ENCODE measurements around the gene TBKBP1. TPM values are rescaled to one million over a fixed set of nuclear protein-coding genes. Genes with fewer than 3 reads are reported as not detected.
A peak's percentile ranks its signal among the peaks of the same experiment; 100 is the strongest.

Gene TBKBP1
- total RNA-seq, 2 experiments from 2014 or later: 21.8 to 23.1 TPM

DNA sequence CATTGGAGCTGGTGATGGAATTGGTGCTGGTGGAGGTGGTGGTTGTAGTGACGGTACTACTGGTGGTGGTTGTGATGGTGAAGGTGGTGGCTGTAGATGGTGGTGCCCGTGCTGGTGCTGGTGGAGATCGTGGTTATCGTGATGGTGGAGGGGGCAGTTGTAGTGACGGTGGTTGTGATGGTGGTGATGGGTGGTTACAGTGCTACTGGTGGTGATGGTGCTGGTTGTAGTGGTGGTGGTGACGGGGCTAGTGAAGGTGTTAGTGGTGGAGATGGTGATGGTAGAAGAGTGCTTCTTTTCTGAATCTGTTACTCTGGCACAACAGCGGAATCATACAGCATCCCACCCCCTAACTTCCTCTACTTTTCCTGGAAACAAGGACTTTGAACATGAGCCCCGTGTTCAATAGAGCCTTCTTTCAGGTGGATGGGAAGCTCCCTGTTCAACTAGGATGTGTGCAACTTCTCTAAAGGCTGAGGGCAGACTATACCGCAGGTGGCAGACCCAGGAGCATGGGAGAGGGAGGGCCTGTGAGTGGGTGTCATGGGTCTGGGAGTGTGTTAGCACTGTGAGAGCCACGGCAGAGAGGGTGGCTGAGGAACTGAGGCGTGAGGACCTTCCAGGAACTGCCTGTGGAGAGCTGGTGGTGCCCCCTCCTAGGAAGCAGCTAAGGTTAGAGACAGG lies 47.3 kb downstream of the TBKBP1 start:
- CTCF ChIA-PET: interaction anchor here (0.7 to 1.8 kb wide), 12 partner anchors 9 to 77 kb away, joined by 3 to 17 read pairs (median 4); partner anchors contain the start of gene TBX21
- Mint-ChIP-seq H3K27me3 (no peaks in the 10 kb centered on the region), H3K36me3 (ENCODE audit: low read depth) (peaks cover 82% of the 10 kb centered on the region), H3K4me3 (peak overlapping the region; percentile 15), H3K4me1 (peaks cover 57% of the 10 kb centered on the region), H3K27ac (peak overlapping the region; percentile 64), H3K9me3 (ENCODE audit: low read depth) (no peaks in the 10 kb centered on the region)
- ATAC-seq (peak; percentile 31), DNase-seq (peak; percentile 17)
- POLR2A ChIA-PET: interaction anchor here (0.6 kb wide), 2 partner anchors 71 to 91 kb away, joined by 3 to 4 read pairs; partner anchors contain the start of gene KPNB1
- intact Hi-C loops (cut with DNase I, micrococcal nuclease): loop anchor here in 1 of 2 experiments (5.0 kb wide), 1 partner anchor 51 kb away; no protein-coding TSS in a partner anchor

DNA sequence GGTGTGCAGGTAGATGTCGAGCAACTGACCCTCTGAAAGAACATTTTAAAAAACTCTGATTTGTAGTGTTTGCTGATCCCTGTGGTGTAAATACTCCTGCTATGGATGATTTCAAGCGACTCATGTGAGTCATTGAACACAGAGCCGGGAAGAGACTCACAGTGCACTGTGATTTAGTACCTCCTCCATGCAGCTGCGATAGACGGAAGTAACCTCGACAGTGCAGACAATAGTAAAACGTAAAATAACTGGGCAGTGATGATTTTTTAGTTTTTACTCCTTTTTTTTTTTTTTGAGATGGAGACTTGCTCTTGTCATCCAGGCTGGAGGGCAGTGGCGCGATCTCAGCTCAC lies 47.8 kb downstream of the TBKBP1 start:
- no peaks in the 10 kb centered on the region for H3K27me3 Mint-ChIP-seq
- DNase-seq: peak; percentile 8
- H3K36me3 Mint-ChIP-seq (ENCODE audit: low read depth): peaks cover 78% of the 10 kb centered on the region
- peak; percentile 30 for ATAC-seq
- intact Hi-C loops (cut with DNase I, micrococcal nuclease): loop anchor here in 1 of 2 experiments (1.0 to 5.0 kb wide), 3 partner anchors 43 to 77 kb away; no protein-coding TSS in a partner anchor
- H3K9me3 Mint-ChIP-seq (ENCODE audit: low read depth): no peaks in the 10 kb centered on the region
- ChIA-PET POLR2A (interaction anchor here (0.6 kb wide), 1 partner anchor 71 kb away, joined by 3 read pairs; no protein-coding TSS in a partner anchor), CTCF (interaction anchor here (0.7 to 1.8 kb wide), 14 partner anchors 9 to 117 kb away, joined by 3 to 17 read pairs (median 4); partner anchors contain the start of gene TBX21)
- peak overlapping the region; percentile 15 for H3K4me3 Mint-ChIP-seq
- peaks cover 52% of the 10 kb centered on the region for H3K4me1 Mint-ChIP-seq
- H3K27ac Mint-ChIP-seq: peak overlapping the region; percentile 64

DNA sequence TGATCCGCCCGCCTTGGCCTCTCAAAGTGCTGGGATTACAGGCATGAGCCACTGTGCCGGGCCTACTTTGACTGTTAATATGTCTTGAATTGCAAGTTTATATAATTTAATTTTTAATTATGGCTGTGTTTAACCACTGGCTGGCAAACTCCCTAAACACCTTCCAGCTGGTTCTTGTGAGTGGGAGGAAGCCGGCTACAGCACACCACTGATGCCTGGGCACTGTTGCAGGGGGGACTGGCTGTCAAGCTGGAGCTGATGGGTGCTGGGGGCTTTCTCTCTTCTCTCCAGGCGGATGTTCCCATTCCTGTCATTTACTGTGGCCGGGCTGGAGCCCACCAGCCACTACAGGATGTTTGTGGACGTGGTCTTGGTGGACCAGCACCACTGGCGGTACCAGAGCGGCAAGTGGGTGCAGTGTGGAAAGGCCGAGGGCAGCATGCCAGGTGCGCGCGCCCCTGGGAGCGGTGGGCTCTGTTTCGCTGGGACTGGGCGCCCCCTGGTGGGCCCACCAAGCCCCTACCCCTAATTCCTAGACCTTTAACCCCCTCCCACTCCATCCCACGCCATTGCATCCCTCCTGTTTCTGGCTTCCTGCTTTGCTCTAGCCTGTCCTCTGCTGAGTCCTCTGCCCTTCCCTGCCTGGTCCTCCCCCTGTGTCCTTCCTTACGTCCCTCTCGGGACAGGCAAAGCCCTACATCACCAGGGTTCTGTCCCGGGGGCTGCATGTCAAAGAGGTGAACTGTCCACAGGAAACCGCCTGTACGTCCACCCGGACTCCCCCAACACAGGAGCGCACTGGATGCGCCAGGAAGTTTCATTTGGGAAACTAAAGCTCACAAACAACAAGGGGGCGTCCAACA lies 48.6 kb downstream of the TBKBP1 start:
- no peak for ATAC-seq
- H3K4me1 Mint-ChIP-seq: peaks cover 44% of the 10 kb centered on the region
- H3K36me3 Mint-ChIP-seq (ENCODE audit: low read depth): peaks cover 75% of the 10 kb centered on the region
- H3K27ac Mint-ChIP-seq: peak overlapping the region; percentile 13
- no peaks in the 10 kb centered on the region for H3K27me3 Mint-ChIP-seq
- H3K4me3 Mint-ChIP-seq: no peak overlapping the region
- intact Hi-C loops (cut with DNase I, micrococcal nuclease): loop anchor here in 1 of 2 experiments (1.0 to 5.0 kb wide), 3 partner anchors 44 to 78 kb away; no protein-coding TSS in a partner anchor
- no peaks in the 10 kb centered on the region for H3K9me3 Mint-ChIP-seq (ENCODE audit: low read depth)
- ChIA-PET CTCF (interaction anchor here (0.7 to 1.8 kb wide), 16 partner anchors 10 to 118 kb away, joined by 3 to 17 read pairs (median 4); partner anchors contain the start of gene TBX21), POLR2A (no interaction called here)
- peak; percentile 67 for DNase-seq

DNA sequence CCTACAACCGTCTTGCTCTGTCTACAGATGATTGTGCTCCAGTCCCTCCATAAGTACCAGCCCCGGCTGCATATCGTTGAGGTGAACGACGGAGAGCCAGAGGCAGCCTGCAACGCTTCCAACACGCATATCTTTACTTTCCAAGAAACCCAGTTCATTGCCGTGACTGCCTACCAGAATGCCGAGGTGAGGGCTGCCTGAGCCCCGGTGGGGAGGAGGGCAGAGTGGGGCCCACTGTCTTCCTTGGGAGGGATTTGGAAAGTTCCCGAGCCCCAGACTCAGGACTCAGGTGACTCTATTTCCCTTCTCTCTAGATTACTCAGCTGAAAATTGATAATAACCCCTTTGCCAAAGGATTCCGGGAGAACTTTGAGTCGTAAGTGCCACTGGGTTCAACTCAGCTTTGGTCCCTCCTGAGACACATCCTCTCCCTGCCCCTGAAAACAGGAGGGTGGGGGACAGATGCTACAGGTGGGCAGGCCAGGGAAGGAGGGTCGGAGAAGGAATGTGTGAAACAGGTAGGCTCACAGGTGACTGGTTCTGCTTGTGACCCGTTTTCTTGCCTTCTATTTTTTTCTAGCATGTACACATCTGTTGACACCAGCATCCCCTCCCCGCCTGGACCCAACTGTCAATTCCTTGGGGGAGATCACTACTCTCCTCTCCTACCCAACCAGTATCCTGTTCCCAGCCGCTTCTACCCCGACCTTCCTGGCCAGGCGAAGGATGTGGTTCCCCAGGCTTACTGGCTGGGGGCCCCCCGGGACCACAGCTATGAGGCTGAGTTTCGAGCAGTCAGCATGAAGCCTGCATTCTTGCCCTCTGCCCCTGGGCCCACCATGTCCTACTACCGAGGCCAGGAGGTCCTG lies 50.4 kb downstream of the TBKBP1 start:
- POLR2A ChIA-PET: no interaction called here

DNA sequence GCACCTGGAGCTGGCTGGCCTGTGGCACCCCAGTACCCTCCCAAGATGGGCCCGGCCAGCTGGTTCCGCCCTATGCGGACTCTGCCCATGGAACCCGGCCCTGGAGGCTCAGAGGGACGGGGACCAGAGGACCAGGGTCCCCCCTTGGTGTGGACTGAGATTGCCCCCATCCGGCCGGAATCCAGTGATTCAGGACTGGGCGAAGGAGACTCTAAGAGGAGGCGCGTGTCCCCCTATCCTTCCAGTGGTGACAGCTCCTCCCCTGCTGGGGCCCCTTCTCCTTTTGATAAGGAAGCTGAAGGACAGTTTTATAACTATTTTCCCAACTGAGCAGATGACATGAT lies 51.0 kb downstream of the TBKBP1 start:
- CTCF ChIA-PET: interaction anchor here (0.7 to 3.3 kb wide), 3 partner anchors 44 to 96 kb away, joined by 3 to 13 read pairs (median 3); no protein-coding TSS in a partner anchor

More for the DNA sequence above, 50.4 kb downstream of the TBKBP1 start:
- intact Hi-C loops (cut with DNase I, micrococcal nuclease): loop anchor here in 1 of 2 experiments (5.0 kb wide), 1 partner anchor 48 kb away; no protein-coding TSS in a partner anchor
- Mint-ChIP-seq H3K4me3 (no peak overlapping the region), H3K36me3 (ENCODE audit: low read depth) (peaks cover 69% of the 10 kb centered on the region), H3K27ac (no peak overlapping the region), H3K4me1 (peaks cover 35% of the 10 kb centered on the region), H3K27me3 (no peaks in the 10 kb centered on the region), H3K9me3 (ENCODE audit: low read depth) (no peaks in the 10 kb centered on the region)
- no peak for DNase-seq
- ATAC-seq: no peak
- CTCF ChIA-PET: interaction anchor here (0.7 to 3.3 kb wide), 5 partner anchors 44 to 145 kb away, joined by 3 to 13 read pairs (median 3); no protein-coding TSS in a partner anchor

DNA sequence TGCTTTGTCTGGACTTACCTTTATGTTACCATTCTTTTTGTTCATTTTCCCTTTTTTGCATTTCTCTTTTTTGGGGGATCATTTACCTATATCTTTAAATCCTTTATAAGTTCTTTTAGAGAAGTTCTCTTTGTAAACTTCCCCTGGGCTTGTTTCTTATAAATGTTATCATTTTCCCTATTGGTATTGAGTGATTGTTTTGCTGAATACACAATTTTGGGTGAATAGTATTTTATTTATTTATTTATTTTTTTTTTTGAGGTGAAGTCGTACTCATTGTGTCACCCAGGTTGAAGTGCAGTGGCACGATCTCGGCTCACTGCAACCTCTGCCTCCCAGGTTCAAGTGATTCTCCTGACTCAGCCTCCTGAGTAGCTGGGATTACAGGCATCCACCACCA lies 57.5 kb downstream of the TBKBP1 start:
- intact Hi-C loops (cut with DNase I, micrococcal nuclease): no loop called here
- CTCF ChIA-PET: interaction anchor here (0.7 kb wide), 1 partner anchor 85 kb away, joined by 3 read pairs; no protein-coding TSS in a partner anchor
- H3K4me1 Mint-ChIP-seq: no peaks in the 10 kb centered on the region
- peaks cover 2% of the 10 kb centered on the region for H3K27me3 Mint-ChIP-seq
- no peak overlapping the region for H3K27ac Mint-ChIP-seq
- POLR2A ChIA-PET: no interaction called here
- no peak overlapping the region for H3K4me3 Mint-ChIP-seq
- H3K9me3 Mint-ChIP-seq (ENCODE audit: low read depth): no peaks in the 10 kb centered on the region
- H3K36me3 Mint-ChIP-seq (ENCODE audit: low read depth): peaks cover 12% of the 10 kb centered on the region
- ATAC-seq (no peak), DNase-seq (no peak)

More for the DNA sequence above, 51.0 kb downstream of the TBKBP1 start:
- Mint-ChIP-seq H3K4me1 (peaks cover 31% of the 10 kb centered on the region), H3K4me3 (no peak overlapping the region), H3K27me3 (no peaks in the 10 kb centered on the region), H3K27ac (no peak overlapping the region), H3K36me3 (ENCODE audit: low read depth) (peaks cover 67% of the 10 kb centered on the region), H3K9me3 (ENCODE audit: low read depth) (no peaks in the 10 kb centered on the region)
- POLR2A ChIA-PET: no interaction called here
- intact Hi-C loops (cut with DNase I, micrococcal nuclease): no loop called here
- no peak for ATAC-seq
- no peak for DNase-seq

DNA sequence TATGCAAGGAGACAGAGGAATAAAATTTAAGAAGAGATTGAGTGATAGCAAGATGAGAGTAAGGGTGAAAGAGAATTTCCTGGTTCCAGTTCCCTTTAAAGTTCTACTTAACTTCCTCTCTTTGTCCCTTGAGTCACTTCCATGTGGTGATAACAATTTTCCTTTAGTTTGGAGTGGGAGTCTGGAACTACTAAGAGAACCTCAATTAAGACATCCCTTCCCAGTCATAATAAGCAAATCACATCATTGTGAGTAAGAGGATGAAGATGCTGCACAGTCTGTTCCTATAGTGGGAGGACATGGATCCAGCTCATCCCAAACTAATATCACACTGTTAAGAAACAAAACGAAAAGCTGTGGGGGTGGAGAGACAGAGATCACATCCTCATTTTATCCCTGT lies 63.4 kb downstream of the TBKBP1 start:
- peaks cover 8% of the 10 kb centered on the region for H3K27me3 Mint-ChIP-seq
- H3K4me3 Mint-ChIP-seq: no peak overlapping the region
- peaks cover 1% of the 10 kb centered on the region for H3K36me3 Mint-ChIP-seq (ENCODE audit: low read depth)
- ChIA-PET CTCF (no interaction called here), POLR2A (no interaction called here)
- DNase-seq (no peak), ATAC-seq (no peak)
- H3K4me1 Mint-ChIP-seq: no peaks in the 10 kb centered on the region
- intact Hi-C loops (cut with DNase I, micrococcal nuclease): loop anchor here in 1 of 2 experiments (5.0 kb wide), 1 partner anchor 35 kb away; no protein-coding TSS in a partner anchor
- H3K9me3 Mint-ChIP-seq (ENCODE audit: low read depth): no peaks in the 10 kb centered on the region
- H3K27ac Mint-ChIP-seq: no peak overlapping the region

DNA sequence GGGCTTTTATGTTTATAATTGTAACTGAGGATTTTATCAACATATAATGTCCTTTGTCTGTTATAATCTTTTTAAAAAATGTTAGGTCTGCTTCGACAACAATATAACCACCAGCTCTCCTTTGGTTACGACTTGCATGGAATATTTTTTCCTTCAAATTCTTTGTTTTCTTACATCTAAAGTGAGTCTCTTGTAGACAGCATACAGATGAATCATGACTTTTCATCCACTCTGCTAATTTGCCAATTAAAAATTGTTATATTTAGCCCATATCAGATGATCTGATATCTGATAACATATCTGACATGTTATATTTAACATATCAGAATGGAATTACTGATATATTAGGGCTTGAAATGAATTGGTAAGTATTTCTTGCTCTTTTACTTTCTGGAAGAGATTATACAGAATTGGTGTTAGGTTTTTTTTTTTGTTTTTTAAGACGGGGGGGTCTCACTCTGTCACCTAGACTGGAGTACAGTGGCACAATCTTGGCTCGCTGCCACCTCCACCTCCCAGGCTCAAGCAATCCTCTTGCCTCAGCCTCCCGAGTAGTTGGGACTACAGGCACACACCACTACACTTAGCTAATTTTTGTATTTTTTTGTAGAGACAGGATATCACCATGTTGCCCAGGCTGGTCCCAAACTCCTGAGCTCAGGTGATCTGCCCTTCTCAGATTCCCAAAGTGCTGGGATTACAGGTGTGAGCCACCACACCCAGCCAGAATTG lies 66.6 kb downstream of the TBKBP1 start:
- Mint-ChIP-seq H3K27ac (no peak overlapping the region), H3K27me3 (peaks cover 10% of the 10 kb centered on the region), H3K9me3 (ENCODE audit: low read depth) (peaks cover 2% of the 10 kb centered on the region), H3K36me3 (ENCODE audit: low read depth) (no peaks in the 10 kb centered on the region), H3K4me1 (peaks cover 12% of the 10 kb centered on the region), H3K4me3 (no peak overlapping the region)
- DNase-seq: no peak
- POLR2A ChIA-PET: no interaction called here
- no peak for ATAC-seq
- CTCF ChIA-PET: no interaction called here
- intact Hi-C loops (cut with DNase I, micrococcal nuclease): no loop called here

All from activated CD4-positive, alpha-beta T cell treated with anti-CD3 and anti-CD28 coated beads for 36 hours (primary cell).